ENCODE data around the gene TMEM54.

- TF ChIP-seq POLR2A (IDR thresholded peaks at IDR 0.05; ENCODE audit: low read length) (no peak), GATA1 (IDR thresholded peaks at IDR 0.05; ENCODE audit: low read depth, low read length) (no peak)
Measured at GRCh38 chr1:32877211-32878110, 23.7 kb downstream of the TMEM54 start.

All from erythroblast (primary cell).